ENCODE results near the gene ST3GAL4.
A peak's percentile ranks its signal among the peaks of the same experiment; 100 is the strongest.
"Not testable (repeated sequence)": the region's sequence is repeated elsewhere in the genome, so short reads cannot be mapped to it uniquely, and the experiment has no call there.

ST3GAL4 gene

DNA sequence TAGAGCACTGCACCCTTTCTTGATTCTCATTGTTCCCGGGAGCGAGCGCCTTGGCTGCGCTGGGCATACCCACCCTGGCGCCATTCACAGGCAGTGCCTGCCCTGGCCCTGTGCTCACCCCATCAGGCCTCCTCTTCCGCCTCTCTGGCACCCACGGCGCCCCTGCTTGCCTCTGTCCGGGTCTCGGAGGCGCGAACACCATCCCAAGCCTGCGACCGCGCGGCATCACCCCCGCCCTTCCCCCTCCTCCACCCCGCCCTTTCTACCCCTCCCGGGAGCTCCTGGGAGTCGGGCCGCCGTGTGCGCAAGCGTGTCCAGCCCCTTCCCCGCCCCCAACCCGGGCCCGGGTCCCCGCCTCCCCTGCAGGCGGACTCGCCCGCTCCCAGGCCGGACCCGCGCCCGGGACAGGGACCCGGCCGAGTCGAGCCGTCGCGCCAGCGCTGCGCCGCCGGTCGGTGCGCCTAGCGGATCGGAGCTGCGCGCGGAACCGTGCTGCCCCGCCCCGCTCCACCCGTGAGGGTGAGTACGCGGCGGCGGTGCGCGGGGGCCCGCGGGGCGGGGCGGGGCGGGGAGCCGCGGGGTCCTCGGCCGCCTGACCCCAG lies at the start of gene ST3GAL4:
TSS of gene ST3GAL4 (plus strand) at position 363 of the 602 bp plus-strand sequence. CDS start 50,470 bp downstream, outside the sequence.
- peaks cover 29% of the 10 kb centered on the region for H3K4me1 ChIP-seq (ENCODE audit: insufficient read depth, poor library complexity, severe bottlenecking)
- no peaks in the 10 kb centered on the region for H3K27me3 ChIP-seq (ENCODE audit: insufficient read depth, poor library complexity, severe bottlenecking)
- H3K4me3 ChIP-seq (ENCODE audit: severe bottlenecking) = peak within 1 kb of the TSS; percentile 60
- H3K9me3 ChIP-seq (ENCODE audit: severe bottlenecking) = no peaks in the 10 kb centered on the region
- peaks cover 31% of the 10 kb centered on the region for H3K36me3 ChIP-seq (ENCODE audit: low read depth)
- TF ChIP-seq, protein P1, sequence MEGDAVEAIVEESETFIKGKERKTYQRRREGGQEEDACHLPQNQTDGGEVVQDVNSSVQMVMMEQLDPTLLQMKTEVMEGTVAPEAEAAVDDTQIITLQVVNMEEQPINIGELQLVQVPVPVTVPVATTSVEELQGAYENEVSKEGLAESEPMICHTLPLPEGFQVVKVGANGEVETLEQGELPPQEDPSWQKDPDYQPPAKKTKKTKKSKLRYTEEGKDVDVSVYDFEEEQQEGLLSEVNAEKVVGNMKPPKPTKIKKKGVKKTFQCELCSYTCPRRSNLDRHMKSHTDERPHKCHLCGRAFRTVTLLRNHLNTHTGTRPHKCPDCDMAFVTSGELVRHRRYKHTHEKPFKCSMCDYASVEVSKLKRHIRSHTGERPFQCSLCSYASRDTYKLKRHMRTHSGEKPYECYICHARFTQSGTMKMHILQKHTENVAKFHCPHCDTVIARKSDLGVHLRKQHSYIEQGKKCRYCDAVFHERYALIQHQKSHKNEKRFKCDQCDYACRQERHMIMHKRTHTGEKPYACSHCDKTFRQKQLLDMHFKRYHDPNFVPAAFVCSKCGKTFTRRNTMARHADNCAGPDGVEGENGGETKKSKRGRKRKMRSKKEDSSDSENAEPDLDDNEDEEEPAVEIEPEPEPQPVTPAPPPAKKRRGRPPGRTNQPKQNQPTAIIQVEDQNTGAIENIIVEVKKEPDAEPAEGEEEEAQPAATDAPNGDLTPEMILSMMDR (IDR thresholded peaks at IDR 0.05; ENCODE audit: poor library complexity, severe bottlenecking) = no peak
- DNase-seq (ENCODE audit: low spot score) (peak; percentile 75), ATAC-seq (ENCODE audit: low read depth) (peak; percentile 46)
- H3K27ac ChIP-seq (ENCODE audit: poor library complexity, severe bottlenecking) = peak within 1 kb of the TSS; percentile 94

DNA sequence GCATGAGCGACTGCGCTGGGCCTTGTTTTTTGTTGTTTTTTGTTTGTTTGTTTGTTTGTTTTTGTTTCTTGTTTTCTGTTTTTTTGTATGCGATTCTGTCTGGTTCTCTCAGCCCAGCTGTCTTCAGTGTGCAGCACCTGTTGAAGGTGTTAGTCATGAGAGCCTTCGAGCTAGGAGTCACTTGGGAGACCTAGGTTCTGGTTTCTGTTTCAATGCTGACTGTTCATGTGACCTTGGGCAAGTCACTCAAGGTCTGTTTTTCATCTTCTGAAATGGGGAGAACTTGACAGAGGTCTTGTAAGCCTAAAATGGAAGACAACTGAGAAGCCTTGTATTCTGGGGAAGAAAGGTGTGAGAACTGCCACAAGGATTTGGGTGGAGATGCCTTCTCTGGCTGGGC lies 49.8 kb upstream of the ST3GAL4 start:
- peaks cover 7% of the 10 kb centered on the region; the same call in 1 of the 2 replicates for H3K36me3 ChIP-seq (ENCODE audit: low read depth)
- no peak overlapping the region for H3K27ac ChIP-seq (ENCODE audit: poor library complexity, severe bottlenecking)
- DNase-seq (ENCODE audit: low spot score) (no peak), ATAC-seq (ENCODE audit: low read depth) (no peak)
- H3K9me3 ChIP-seq (ENCODE audit: severe bottlenecking) = no peaks in the 10 kb centered on the region
- TF ChIP-seq, protein P1 (IDR thresholded peaks at IDR 0.05; ENCODE audit: poor library complexity, severe bottlenecking) = no peak
- H3K27me3 ChIP-seq (ENCODE audit: insufficient read depth, poor library complexity, severe bottlenecking) = no peaks in the 10 kb centered on the region
- peaks cover 7% of the 10 kb centered on the region for H3K4me1 ChIP-seq (ENCODE audit: insufficient read depth, poor library complexity, severe bottlenecking)
- H3K4me3 ChIP-seq (ENCODE audit: severe bottlenecking) = no peak overlapping the region

- Histone ChIP-seq H3K36me3 (ENCODE audit: low read depth) (peaks cover 6% of the 10 kb centered on the region), H3K4me3 (ENCODE audit: severe bottlenecking) (no peak overlapping the region), H3K4me1 (ENCODE audit: insufficient read depth, poor library complexity, severe bottlenecking) (peaks cover 7% of the 10 kb centered on the region), H3K27me3 (ENCODE audit: insufficient read depth, poor library complexity, severe bottlenecking) (no peaks in the 10 kb centered on the region), H3K27ac (ENCODE audit: poor library complexity, severe bottlenecking) (no peak overlapping the region), H3K9me3 (ENCODE audit: severe bottlenecking) (no peaks in the 10 kb centered on the region)
- TF ChIP-seq, protein P1 (IDR thresholded peaks at IDR 0.05; ENCODE audit: poor library complexity, severe bottlenecking) = peak; percentile 58
- ATAC-seq (ENCODE audit: low read depth) = no peak
- no peak for DNase-seq (ENCODE audit: low spot score)
These were observed 47.8 kb upstream of the ST3GAL4 start for GRCh38 chr11:126307706-126308105.

GRCh38 chr11:126308271-126308671 lies 47.2 kb upstream of the ST3GAL4 start:
- no peak for ATAC-seq (ENCODE audit: low read depth)
- no peak for DNase-seq (ENCODE audit: low spot score)
- Histone ChIP-seq H3K4me3 (ENCODE audit: severe bottlenecking) (no peak overlapping the region), H3K4me1 (ENCODE audit: insufficient read depth, poor library complexity, severe bottlenecking) (peaks cover 10% of the 10 kb centered on the region), H3K27me3 (ENCODE audit: insufficient read depth, poor library complexity, severe bottlenecking) (no peaks in the 10 kb centered on the region), H3K36me3 (ENCODE audit: low read depth) (peaks cover 6% of the 10 kb centered on the region), H3K27ac (ENCODE audit: poor library complexity, severe bottlenecking) (no peak overlapping the region), H3K9me3 (ENCODE audit: severe bottlenecking) (no peaks in the 10 kb centered on the region)
- TF ChIP-seq, protein P1 (IDR thresholded peaks at IDR 0.05; ENCODE audit: poor library complexity, severe bottlenecking) = no peak

GRCh38 chr11:126308771-126309170 lies 46.7 kb upstream of the ST3GAL4 start:
- not testable (repeated sequence) for H3K4me3 ChIP-seq (ENCODE audit: severe bottlenecking); H3K36me3 ChIP-seq (ENCODE audit: low read depth); DNase-seq (ENCODE audit: low spot score); ATAC-seq (ENCODE audit: low read depth); H3K27ac ChIP-seq (ENCODE audit: poor library complexity, severe bottlenecking); H3K9me3 ChIP-seq (ENCODE audit: severe bottlenecking); H3K27me3 ChIP-seq (ENCODE audit: insufficient read depth, poor library complexity, severe bottlenecking)
- H3K4me1 ChIP-seq (ENCODE audit: insufficient read depth, poor library complexity, severe bottlenecking) = peaks cover 14% of the 10 kb centered on the region
